GM18907 (cell line): ENCODE data around the gene TAS2R60.
"Not testable (repeated sequence)": the region's sequence is repeated elsewhere in the genome, so short reads cannot be mapped to it uniquely, and the experiment has no call there.

ENCODE experiments used
- ATAC-seq: cut with Tn5 transposase; IDR thresholded peaks from one replicate; pipeline ENCODE4 v1.9.1; 2021; ENCODE audit warnings: mild to moderate bottlenecking, moderate library complexity; ENCODE audit not compliant: unreplicated experiment

The TAS2R60 gene

DNA sequence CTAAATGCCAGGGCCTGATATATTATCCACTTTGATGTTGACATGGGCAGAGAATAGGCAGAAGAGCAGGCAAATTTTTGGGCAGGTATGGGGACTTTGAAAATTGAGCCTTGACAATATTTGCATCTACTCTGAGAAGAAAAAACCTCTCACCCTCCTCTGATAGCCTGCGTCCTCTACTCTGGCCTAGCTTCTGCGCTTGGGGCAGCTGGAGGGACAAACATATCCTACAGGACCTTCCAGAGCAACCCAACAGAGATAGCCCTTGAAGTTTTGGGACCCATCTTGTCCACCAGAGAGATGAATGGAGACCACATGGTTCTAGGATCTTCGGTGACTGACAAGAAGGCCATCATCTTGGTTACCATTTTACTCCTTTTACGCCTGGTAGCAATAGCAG lies at the start of gene TAS2R60:
Gene TAS2R60 (plus strand): TSS at position 301 of the 400 bp plus-strand sequence. CDS start 0 bp downstream, at position 301.
- ATAC-seq, result no peak

- ATAC-seq, result no peak
Measured at GRCh38 chr7:143394068-143394467, 49.2 kb upstream of the TAS2R60 start.

GRCh38 chr7:143394777-143395176 lies 48.5 kb upstream of the TAS2R60 start:
- no peak for ATAC-seq

- ATAC-seq, result no peak
Measured at GRCh38 chr7:143395187-143396149, 47.8 kb upstream of the TAS2R60 start.

DNA sequence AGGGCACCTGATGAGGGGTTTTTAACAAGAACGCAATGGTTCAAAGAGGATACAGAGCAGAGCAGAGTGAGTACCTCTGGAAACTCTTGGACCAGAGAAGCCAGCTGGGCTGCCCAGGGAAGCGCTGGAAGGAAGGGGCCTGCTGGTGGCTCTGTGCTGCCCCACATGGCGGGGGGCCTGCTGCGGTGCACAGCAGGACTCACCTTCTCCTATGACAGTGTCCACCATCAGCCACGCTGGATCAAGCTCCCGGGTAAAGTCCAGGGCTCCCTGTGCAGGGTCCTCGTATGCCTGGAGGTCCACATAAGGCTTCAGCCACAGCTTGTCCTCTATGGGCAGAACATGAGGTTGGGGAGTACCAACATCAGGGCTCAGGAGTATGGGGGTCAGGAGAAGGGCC lies 47.1 kb upstream of the TAS2R60 start:
- no peak for ATAC-seq

- ATAC-seq, result no peak
Measured at GRCh38 chr7:143396625-143397556, 46.4 kb upstream of the TAS2R60 start.

GRCh38 chr7:143397710-143398530 lies 45.3 kb upstream of the TAS2R60 start:
- ATAC-seq, result no peak

- ATAC-seq, result no peak
Measured at GRCh38 chr7:143398616-143399015, 44.6 kb upstream of the TAS2R60 start.

GRCh38 chr7:143399151-143399550 lies 44.1 kb upstream of the TAS2R60 start:
- no peak for ATAC-seq

DNA sequence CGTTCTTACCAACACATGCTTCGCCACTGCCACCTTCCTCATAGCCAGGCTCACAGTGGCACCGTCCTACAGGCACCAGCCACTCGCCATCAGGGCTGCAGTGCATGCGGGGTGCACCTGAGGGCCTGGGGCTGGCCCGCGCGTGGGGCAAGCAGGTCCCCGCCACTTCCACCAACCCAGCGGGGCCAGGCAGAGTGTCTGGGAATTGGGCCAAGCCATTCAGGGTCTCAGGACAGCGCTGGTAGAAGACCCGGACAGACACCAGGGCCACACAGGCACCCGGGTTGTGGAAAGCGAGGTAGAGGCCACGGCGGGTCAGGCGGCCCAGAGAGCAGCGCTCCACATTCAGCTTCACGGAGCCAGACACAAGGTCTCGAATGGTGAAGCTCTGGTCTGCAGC lies 43.6 kb upstream of the TAS2R60 start:
- no peak for ATAC-seq

- ATAC-seq, result no peak
Measured at GRCh38 chr7:143401265-143401664, 42.0 kb upstream of the TAS2R60 start.

GRCh38 chr7:143402233-143402632 lies 41.0 kb upstream of the TAS2R60 start:
- not testable (repeated sequence) for ATAC-seq

DNA sequence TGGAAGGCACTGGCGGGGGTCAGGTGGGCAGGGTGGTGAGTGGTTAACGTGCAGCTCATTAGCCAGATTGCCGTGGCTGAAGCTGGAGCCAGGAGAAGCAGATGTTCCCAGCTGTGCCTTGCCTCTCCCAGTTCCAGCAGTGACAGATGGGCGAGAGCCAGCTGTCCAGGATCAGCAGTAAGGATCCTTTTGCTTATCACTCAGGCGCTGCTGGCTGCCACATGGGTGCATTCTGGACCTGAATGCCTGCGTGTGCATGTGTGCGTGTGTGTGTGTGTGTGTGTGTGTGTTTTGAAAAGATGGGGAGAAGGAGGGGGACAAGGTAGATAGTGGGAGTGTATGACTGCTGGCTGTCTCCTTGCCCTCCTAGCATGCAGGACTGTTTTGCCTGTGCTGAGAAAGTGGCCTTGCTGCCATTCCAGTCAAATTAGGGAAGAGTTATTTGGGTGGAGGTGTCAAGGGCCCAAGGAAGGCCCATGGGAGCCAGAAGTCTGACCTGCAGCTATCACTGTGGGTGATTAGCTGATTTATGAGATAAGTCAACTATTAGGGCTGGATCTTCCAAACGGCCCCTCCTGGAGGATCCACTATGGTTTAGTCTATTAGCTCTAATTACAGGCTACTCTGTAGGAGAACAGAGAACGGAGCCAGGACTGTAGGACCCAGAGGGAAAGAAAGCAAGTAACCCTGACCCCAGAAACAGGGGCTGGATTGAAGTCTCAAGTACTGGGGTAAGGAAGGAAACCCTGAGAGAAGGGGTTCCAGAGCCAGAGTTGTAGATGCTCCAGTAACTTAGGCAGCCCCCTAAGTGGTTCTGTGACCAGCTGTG lies 37.9 kb upstream of the TAS2R60 start:
- ATAC-seq, result no peak

GRCh38 chr7:143406002-143406357 lies 37.3 kb upstream of the TAS2R60 start:
- ATAC-seq, result no peak

- ATAC-seq, result no peak
Measured at GRCh38 chr7:143407287-143408251, 35.7 kb upstream of the TAS2R60 start.

- no peak for ATAC-seq
Measured at GRCh38 chr7:143408252-143408685, 35.0 kb upstream of the TAS2R60 start.

GRCh38 chr7:143408686-143409561 lies 34.3 kb upstream of the TAS2R60 start, which contains the start of gene EPHA1:
TSS of gene EPHA1 (minus strand) at chr7:143408856. CDS start at chr7:143408805, 51 bp downstream.
- no peak for ATAC-seq
